A549 (cell line): ENCODE results near the gene EXOC2. TPM values are rescaled to one million over a fixed set of nuclear protein-coding genes. Genes with fewer than 3 reads are reported as not detected.

ENCODE experiments used
- ATAC-seq, 2 experiments: fragments of 200-7000 bp in 1 of 2; fragments of >200 bp in 1 of 2; cut with Nextera tagmentation in 1 of 2; cut with Tn5 transposase in 1 of 2; 3 replicates each; pipeline versions ENCODE4 v1.8.0 to v1.9.1; 2018 to 2020; ENCODE audit warnings: mild to moderate bottlenecking in 1 of 2, moderate library complexity in 1 of 2
- CTCF ChIA-PET: fragments of 300-600 bp; sonication (Branson Sonifier 250); formaldehyde crosslinking; extraction: SDS; loops from one replicate; lab custom pipeline; 2021; ENCODE audit warnings: antibody characterized with exemption, inconsistent platforms; lab: Yijun Ruan, JAX
- POLR2A ChIA-PET: fragments of 350-600 bp; formaldehyde crosslinking; extraction: SDS; loops from one replicate; lab custom pipeline; 2021; ENCODE audit warnings: antibody characterized with exemption, inconsistent platforms; lab: Yijun Ruan, JAX
- DNase-seq, 2 experiments: peaks; one replicate each; pipeline versions ENCODE4 v3.0.0 to v3.0.0-alpha.2; 2011 to 2016; ENCODE audit warnings: low read depth in 1 of 2, low spot score in 1 of 2
- FAIRE-seq: peaks from 2 replicates; lab custom pipeline; 2011; peaks lifted over from hg19 to GRCh38; lab: Jason Lieb, UNC
- H3K27ac ChIP-seq, 2 experiments: fragments of >200 bp; sonication (Bioruptor Twin); formaldehyde crosslinking; 3 replicates each; pipeline ENCODE4 v1.5.1; 2016 to 2017
- H3K4me1 ChIP-seq: fragments of >200 bp; sonication (Bioruptor Twin); formaldehyde crosslinking; 3 replicates; pipeline ENCODE4 v1.6.1; 2016
- H3K4me2 ChIP-seq: fragments of >200 bp; sonication (Bioruptor Twin); formaldehyde crosslinking; 3 replicates; pipeline ENCODE4 v1.6.1; 2016
- H3K4me3 ChIP-seq: fragments of >200 bp; sonication (Bioruptor Twin); formaldehyde crosslinking; 3 replicates; pipeline ENCODE4 v1.5.1; 2016
- H3K9me3 ChIP-seq: fragments of >200 bp; sonication (Bioruptor Twin); formaldehyde crosslinking; 3 replicates; pipeline ENCODE4 v1.6.1; 2016
- BHLHE40 ChIP-seq: IDR thresholded peaks from 2 replicates; pipeline ENCODE4 v1.6.1; 2012; ENCODE audit warnings: low read depth, low read length, inconsistent platforms
- CBX2 ChIP-seq: fragments of 200-600 bp; sonication (generic); IDR thresholded peaks from 2 replicates; pipeline ENCODE4 v1.6.1; 2016; ENCODE audit warnings: low read depth, mild to moderate bottlenecking, borderline replicate concordance
- CBX8 ChIP-seq: fragments of 200-600 bp; sonication (generic); IDR thresholded peaks from 2 replicates; pipeline ENCODE4 v1.6.1; 2016
- CEBPB ChIP-seq, 2 experiments: fragments of >200 bp in 1 of 2; sonication (Bioruptor Twin) in 1 of 2; formaldehyde crosslinking in 1 of 2; IDR thresholded peaks; 2 replicates each; pipeline ENCODE4 v1.6.1; 2012 to 2016
- CHD4 ChIP-seq: fragments of 200-600 bp; sonication (generic); IDR thresholded peaks from 2 replicates; pipeline ENCODE4 v1.6.1; 2016; ENCODE audit warnings: antibody characterized with exemption, mild to moderate bottlenecking, borderline replicate concordance
- E2F6 ChIP-seq: IDR thresholded peaks from 2 replicates; pipeline ENCODE4 v1.6.1; 2012; ENCODE audit warnings: low read depth, borderline replicate concordance
- ESRRA ChIP-seq: fragments of 150-350 bp; IDR thresholded peaks from 2 replicates; pipeline ENCODE4 v1.6.1; 2014; ENCODE audit warnings: mild to moderate bottlenecking, low read length, borderline replicate concordance
- HDAC2 ChIP-seq: fragments of 200-600 bp; sonication (generic); IDR thresholded peaks from 2 replicates; pipeline ENCODE4 v1.6.1; 2016
- HMGXB4 ChIP-seq: fragments of 250-450 bp; sonication (Bioruptor Pico); IDR thresholded peaks from 2 replicates; pipeline ENCODE4 v1.5.0; 2021; ENCODE audit warnings: mild to moderate bottlenecking, moderate library complexity, borderline replicate concordance
- JUNB ChIP-seq: fragments of >200 bp; sonication (Bioruptor Twin); formaldehyde crosslinking; IDR thresholded peaks from 2 replicates; pipeline ENCODE4 v1.6.1; 2016
- KDM1A ChIP-seq: fragments of 200-600 bp; sonication (generic); IDR thresholded peaks from 2 replicates; pipeline ENCODE4 v1.6.1; 2016; ENCODE audit warnings: low read depth, mild to moderate bottlenecking
- MAX ChIP-seq: IDR thresholded peaks from 2 replicates; pipeline ENCODE4 v1.6.1; 2012
- NPAS2 ChIP-seq: fragments of 250-450 bp; sonication (Bioruptor Pico); IDR thresholded peaks from 2 replicates; pipeline ENCODE4 v1.8.0; 2022; ENCODE audit warnings: mild to moderate bottlenecking, moderate library complexity, borderline replicate concordance
- NR3C1 ChIP-seq: fragments of >200 bp; sonication (Bioruptor Twin); formaldehyde crosslinking; IDR thresholded peaks from 3 replicates; pipeline ENCODE4 v1.6.1; 2017
- PHF8 ChIP-seq: fragments of 200-600 bp; sonication (generic); IDR thresholded peaks from 2 replicates; pipeline ENCODE4 v1.6.1; 2016; ENCODE audit warnings: low read depth, mild to moderate bottlenecking, antibody characterized with exemption, moderate library complexity, borderline replicate concordance
- POLR2AphosphoS2 ChIP-seq: conservative IDR thresholded peaks from 2 replicates; pipeline ENCODE4 v1.6.1; 2012; ENCODE audit warnings: low read length, improper control_type of control experiment, inconsistent platforms
- RAD21 ChIP-seq, 2 experiments: fragments of >200 bp in 1 of 2; sonication (Bioruptor Twin) in 1 of 2; formaldehyde crosslinking in 1 of 2; IDR thresholded peaks in 1 of 2; conservative IDR thresholded peaks in 1 of 2; 2 replicates in 1 of 2; 3 replicates in 1 of 2; pipeline ENCODE4 v1.6.1; 2012 to 2018; ENCODE audit warnings: inconsistent platforms in 1 of 2
- RCOR1 ChIP-seq: fragments of 150-350 bp; IDR thresholded peaks from 2 replicates; pipeline ENCODE4 v1.6.1; 2014; ENCODE audit warnings: antibody characterized with exemption, low read length, low read depth
- USF2 ChIP-seq: fragments of 450-650 bp; IDR thresholded peaks from 2 replicates; pipeline ENCODE4 v1.6.1; 2014; ENCODE audit warnings: antibody characterized with exemption
- ZNF302 ChIP-seq: fragments of 250-450 bp; sonication (Bioruptor Pico); IDR thresholded peaks from 2 replicates; pipeline ENCODE4 v1.9.0; 2021; ENCODE audit warnings: inconsistent platforms, mild to moderate bottlenecking, moderate library complexity
- ZSCAN20 ChIP-seq: fragments of 250-450 bp; sonication (Bioruptor Pico); IDR thresholded peaks from 2 replicates; pipeline ENCODE4 v1.8.0; 2022; ENCODE audit warnings: mild to moderate bottlenecking, moderate library complexity
- WGBS: methylation state at CpG from one replicate; pipeline ENCODE4 v1.1.6; 2017; ENCODE audit errors: missing lambda C conversion rate; 5-methylcytosine and 5-hydroxymethylcytosine counted together
- polyA plus RNA-seq, 4 experiments: library from polyadenylated mRNA; depleted of rRNA in 3 of 4; stranded (reverse); fragments of >200 nt; fragmentation: RNase III in 1 of 4; extraction: RNeasy Plus Mini Kit Qiagen cat#74134 plus additional on column Dnase treatment in 1 of 4; gene quantifications; 2 replicates in 3 of 4; 3 replicates in 1 of 4; pipeline ENCODE4 v1.2.3, GENCODE V29; 2011 to 2017

Gene EXOC2
- polyA plus RNA-seq, 2 of the 4 experiments (the other 2 are of a cell fraction), result 13.3 to 22.9 TPM

GRCh38 chr6:723540-723939 is 30.6 kb upstream of the EXOC2 start:
- ATAC-seq, result peak in 1 of 2 experiments; percentile 59; a peak in 2 of 6 replicates
- CTCF ChIA-PET, result interaction anchor here (2.4 to 3.3 kb wide), 3 partner anchors 10 to 23 kb away, joined by 10 to 33 read pairs (median 21); no protein-coding TSS in a partner anchor

DNA sequence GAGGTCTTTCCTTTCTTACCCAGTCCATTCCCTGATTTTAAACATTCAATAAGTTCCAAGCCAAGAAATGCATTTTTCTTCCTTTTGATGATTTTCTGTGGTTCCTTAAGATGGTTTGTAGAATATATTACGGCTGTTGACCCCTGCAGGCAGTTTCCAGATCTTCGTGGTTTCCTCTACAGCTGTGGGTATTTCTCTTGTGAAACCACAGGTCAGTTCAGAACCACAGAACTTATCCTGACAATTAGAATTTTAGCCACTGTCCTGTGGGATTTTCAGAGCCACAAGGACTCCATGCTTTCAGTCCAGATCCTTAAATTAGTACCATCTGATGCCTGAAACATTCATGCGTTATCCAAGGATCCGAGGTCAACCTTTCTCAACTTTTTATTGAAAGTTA is 29.7 kb upstream of the EXOC2 start:
- H3K27ac ChIP-seq, result no peak overlapping the region

More at GRCh38 chr6:723540-723939, 30.6 kb upstream of the EXOC2 start:
- no peak overlapping the region for H3K27ac ChIP-seq
- DNase-seq, result peak in 1 of 2 experiments; percentile 21
- 30% methylated on average over 3 of the region's 3 CpGs for WGBS
- no peaks in the 10 kb centered on the region for H3K4me1 ChIP-seq
- no peak overlapping the region for H3K4me3 ChIP-seq
- no peak overlapping the region for H3K4me2 ChIP-seq
- FAIRE-seq, result no peak
- H3K9me3 ChIP-seq, result no peaks in the 10 kb centered on the region
- POLR2A ChIA-PET, result no interaction called here
- TF ChIP-seq MAX (no peak), CEBPB (IDR thresholded peaks at IDR 0.05) (no peak), E2F6 (no peak), ZSCAN20 (CRISPR knock-in tag) (no peak), NPAS2 (no peak), ZNF302 (CRISPR knock-in tag) (no peak), RAD21 (conservative IDR thresholded peaks at IDR 0.05 in 1 of 2, IDR thresholded peaks at IDR 0.05 in 1 of 2) (no peak), CBX8 (no peak), BHLHE40 (no peak), NR3C1 (no peak)

More for the DNA sequence above, 29.7 kb upstream of the EXOC2 start:
- H3K4me2 ChIP-seq, result peak overlapping the region; percentile 63; the same call in 2 of the 3 replicates
- CTCF ChIA-PET, result interaction anchor here (0.6 to 3.3 kb wide), 34 partner anchors 8 to 714 kb away, joined by 3 to 33 read pairs (median 4); no protein-coding TSS in a partner anchor
- TF ChIP-seq RAD21 (conservative IDR thresholded peaks at IDR 0.05 in 1 of 2, IDR thresholded peaks at IDR 0.05 in 1 of 2) (no peak), USF2 (no peak), POLR2AphosphoS2 (no peak), HMGXB4 (CRISPR knock-in tag) (no peak), CBX2 (no peak), PHF8 (no peak), KDM1A (no peak), CEBPB (IDR thresholded peaks at IDR 0.05) (no peak), JUNB (no peak), RCOR1 (no peak), ZSCAN20 (CRISPR knock-in tag) (no peak), NPAS2 (no peak), ESRRA (no peak), CHD4 (no peak), BHLHE40 (no peak), HDAC2 (no peak)
- TF ChIP-seq, all 56 proteins: peak for 0
- WGBS, result 61% methylated on average over 4 of the region's 4 CpGs
- no peaks in the 10 kb centered on the region for H3K4me1 ChIP-seq
- no peaks in the 10 kb centered on the region for H3K9me3 ChIP-seq
- POLR2A ChIA-PET, result no interaction called here
- DNase-seq (no peak), FAIRE-seq (no peak), ATAC-seq (no peak)
- H3K4me3 ChIP-seq, result no peak overlapping the region
